ENCODE measurements around the gene PXDN.

PXDN gene

GRCh38 chr2:1656961-1657841 lies 87.1 kb downstream of the PXDN start:
- no peak for TF ChIP-seq CTCF (conservative IDR thresholded peaks at IDR 0.05; ENCODE audit: low read depth, low read length)
- no peak overlapping the region for H3K4me3 ChIP-seq (ENCODE audit: low read depth, low read length)
- no peak for DNase-seq (ENCODE audit: low read depth)

- peak; percentile 11 for TF ChIP-seq CTCF (conservative IDR thresholded peaks at IDR 0.05; ENCODE audit: low read depth, low read length)
- no peak for DNase-seq (ENCODE audit: low read depth)
- no peak overlapping the region for H3K4me3 ChIP-seq (ENCODE audit: low read depth, low read length)
Observed at GRCh38 chr2:1656326-1656960, 87.9 kb downstream of the PXDN start.

GRCh38 chr2:1655461-1655860 lies 88.9 kb downstream of the PXDN start:
- DNase-seq (ENCODE audit: low read depth): no peak
- TF ChIP-seq CTCF (conservative IDR thresholded peaks at IDR 0.05; ENCODE audit: low read depth, low read length): no peak
- no peak overlapping the region for H3K4me3 ChIP-seq (ENCODE audit: low read depth, low read length)

- no peak for TF ChIP-seq CTCF (conservative IDR thresholded peaks at IDR 0.05; ENCODE audit: low read depth, low read length)
- H3K4me3 ChIP-seq (ENCODE audit: low read depth, low read length): no peak overlapping the region
- no peak for DNase-seq (ENCODE audit: low read depth)
Observed at GRCh38 chr2:1654696-1655374, 89.5 kb downstream of the PXDN start.

GRCh38 chr2:1653956-1654695 lies 90.2 kb downstream of the PXDN start:
- peak; percentile 89 for DNase-seq (ENCODE audit: low read depth)
- H3K4me3 ChIP-seq (ENCODE audit: low read depth, low read length): no peak overlapping the region
- TF ChIP-seq CTCF (conservative IDR thresholded peaks at IDR 0.05; ENCODE audit: low read depth, low read length): no peak

GRCh38 chr2:1652034-1652790 lies 92.1 kb downstream of the PXDN start:
- DNase-seq (ENCODE audit: low read depth): peak; percentile 59
- no peak overlapping the region for H3K4me3 ChIP-seq (ENCODE audit: low read depth, low read length)
- TF ChIP-seq CTCF (conservative IDR thresholded peaks at IDR 0.05; ENCODE audit: low read depth, low read length): no peak

Measured in choroid plexus epithelial cell (primary cell).